ENCODE results near the gene PTPRN2. TPM values are rescaled to one million over a fixed set of nuclear protein-coding genes. Genes with fewer than 3 reads are reported as not detected.
"Not testable (repeated sequence)": the region's sequence is repeated elsewhere in the genome, so short reads cannot be mapped to it uniquely, and the experiment has no call there.

PTPRN2 gene
- total and polyA plus RNA-seq, 9 of the 15 experiments (the other 6 are each of a cell fraction or from before 2014, with no cell fraction given): not detected

DNA sequence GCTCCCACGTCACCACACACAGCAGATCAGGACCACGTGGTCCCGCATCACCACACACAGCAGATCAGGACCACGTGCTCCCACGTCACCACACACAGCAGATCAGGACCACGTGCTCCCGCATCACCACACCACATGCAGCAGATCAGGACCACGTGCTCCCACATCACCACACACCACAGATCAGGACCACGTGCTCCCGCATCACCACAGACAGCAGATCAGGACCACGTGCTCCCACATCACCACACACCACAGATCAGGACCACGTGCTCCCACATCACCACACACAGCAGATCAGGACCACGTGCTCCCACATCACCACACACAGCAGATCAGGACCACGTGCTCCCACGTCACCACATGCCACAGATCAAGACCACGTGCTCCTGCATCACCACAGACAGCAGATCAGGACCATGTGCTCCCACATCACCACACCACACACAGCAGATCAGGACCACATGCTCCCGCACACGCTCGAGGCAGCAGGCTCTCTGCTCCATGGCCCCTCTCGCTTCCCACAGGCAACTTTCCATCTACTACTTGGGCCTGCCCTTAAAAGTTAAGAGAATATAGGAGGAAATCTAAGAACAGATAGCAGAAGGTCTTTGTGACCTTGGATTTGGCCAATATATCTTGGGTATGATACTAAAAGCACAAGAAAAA, 1024.0 kb downstream of the PTPRN2 start (continued):
- TF ChIP-seq TEAD4 (IDR thresholded peaks at IDR 0.05; ENCODE audit: low read length); FOXM1 (IDR thresholded peaks at IDR 0.05; ENCODE audit: low read depth); JUN (IDR thresholded peaks at IDR 0.05; ENCODE audit: borderline replicate concordance, low read depth, low read length): not testable (repeated sequence)
- TF ChIP-seq TEAD4 (CRISPR knock-in tag; IDR thresholded peaks at IDR 0.05; ENCODE audit: borderline replicate concordance): peak; percentile 95
- 0 out of 2 replicates have a peak, but pooled peaks have one; percentile 38 for TF ChIP-seq FOXM1 (CRISPR knock-in tag; IDR thresholded peaks at IDR 0.05; ENCODE audit: low read depth)
- TF ChIP-seq IRF2 (CRISPR knock-in tag; IDR thresholded peaks at IDR 0.05): peak; percentile 81; the same call in 1 of the 2 replicates
- TF ChIP-seq FOXP1 (CRISPR knock-in tag; IDR thresholded peaks at IDR 0.05): peak; percentile 83; the same call in 1 of the 2 replicates
- peak; percentile 69; the same call in 1 of the 2 replicates for TF ChIP-seq JUN (CRISPR knock-in tag; IDR thresholded peaks at IDR 0.05; ENCODE audit: borderline replicate concordance)
- TF ChIP-seq, protein P1, sequence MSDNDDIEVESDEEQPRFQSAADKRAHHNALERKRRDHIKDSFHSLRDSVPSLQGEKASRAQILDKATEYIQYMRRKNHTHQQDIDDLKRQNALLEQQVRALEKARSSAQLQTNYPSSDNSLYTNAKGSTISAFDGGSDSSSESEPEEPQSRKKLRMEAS (CRISPR knock-in tag; IDR thresholded peaks at IDR 0.05): peak; percentile 98
